ENCODE measurements around the gene CHID1. TPM values are rescaled to one million over a fixed set of nuclear protein-coding genes. Genes with fewer than 3 reads are reported as not detected.
A peak's percentile ranks its signal among the peaks of the same experiment; 100 is the strongest.

Gene CHID1
- total and polyA plus RNA-seq, 9 of the 15 experiments (the other 6 are each of a cell fraction or from before 2014, with no cell fraction given): 15.1 to 108 (median 39.8) TPM

GRCh38 chr11:884578-885070 lies 26.0 kb downstream of the CHID1 start:
- Histone ChIP-seq H4K20me1 (replicated peaks; ENCODE audit: control insufficient read depth, insufficient read depth, low read length) (no peaks in the 10 kb centered on the region), H3K27me3 (ENCODE audit: control insufficient read depth in 2 of 2, insufficient read depth in 2 of 2, low read length in 2 of 2) (no peaks in the 10 kb centered on the region), H3K4me2 (ENCODE audit: insufficient read depth, low read length) (no peak overlapping the region), H3K4me3 (no peak overlapping the region), H2AFZ (ENCODE audit: low read depth, low read length) (no peak overlapping the region), H3K9me1 (ENCODE audit: control insufficient read depth, insufficient read depth, low read length) (no peaks in the 10 kb centered on the region), H3K79me2 (ENCODE audit: control insufficient read depth, insufficient read depth, low read length) (no peaks in the 10 kb centered on the region), H3K9ac (ENCODE audit: insufficient read depth in 1 of 2, low read depth in 2 of 2, low read length in 2 of 2) (peak overlapping the region in 1 of 2 experiments; percentile 45; a peak in 1 of 4 replicates), H3K36me3 (ENCODE audit: control insufficient read depth, insufficient read depth, low read length) (peaks cover 81% of the 10 kb centered on the region; the same call in 1 of the 3 replicates), H3K27ac (ENCODE audit: extremely low read depth, low read depth, low read length) (no peak overlapping the region), H3K4me1 (replicated peaks in 1 of 2; ENCODE audit: control insufficient read depth in 2 of 2, insufficient read depth in 2 of 2, low read length in 2 of 2) (peaks cover 0 to 41% of the 10 kb centered on the region in 2 experiments; a peak in 1 of 5 replicates), H3K9me3 (replicated peaks; ENCODE audit: control insufficient read depth, insufficient read depth, low read depth, low read length) (no peaks in the 10 kb centered on the region)
- 83% methylated on average over 14 of the region's 16 CpGs for WGBS (ENCODE audit: insufficient coverage, low coverage, missing lambda C conversion rate)
- no peak for DNase-seq (ENCODE audit: extremely low read depth in 1 of 4, low spot score in 3 of 4)
- ATAC-seq: no peak
- BruUV-seq (replicated peaks): no TSS peak
- POLR2A ChIA-PET: interaction anchor here (0.6 to 1.2 kb wide), 4 partner anchors 10 to 25 kb away, joined by 3 to 4 read pairs (median 4); no protein-coding TSS in a partner anchor
- in situ Hi-C loops (cut with MboI) (no loop called here), intact Hi-C loops (cut with micrococcal nuclease) (no loop called here)
- no peak for FAIRE-seq
- TF ChIP-seq POLR2G (IDR thresholded peaks at IDR 0.05; ENCODE audit: low read depth, low read length): 0 out of 2 replicates have a peak, but pooled peaks have one; percentile 12
- TF ChIP-seq TAF15 (IDR thresholded peaks at IDR 0.05; ENCODE audit: low read depth, low read length): no peak
- CTCF ChIA-PET (ENCODE audit: low intra/inter-chr PET ratio): no interaction called here

GRCh38 chr11:883527-883926 lies 27.1 kb downstream of the CHID1 start:
- peaks cover 0 to 35% of the 10 kb centered on the region in 2 experiments; a peak in 1 of 5 replicates for H3K4me1 ChIP-seq (replicated peaks in 1 of 2; ENCODE audit: control insufficient read depth in 2 of 2, insufficient read depth in 2 of 2, low read length in 2 of 2)
- peaks cover 81% of the 10 kb centered on the region; the same call in 2 of the 3 replicates for H3K36me3 ChIP-seq (ENCODE audit: control insufficient read depth, insufficient read depth, low read length)
- CTCF ChIA-PET (ENCODE audit: low intra/inter-chr PET ratio): no interaction called here
- no peak for ATAC-seq
- no peak overlapping the region for H2AFZ ChIP-seq (ENCODE audit: low read depth, low read length)
- H3K27ac ChIP-seq (ENCODE audit: extremely low read depth, low read depth, low read length): no peak overlapping the region
- no peak for FAIRE-seq
- H3K79me2 ChIP-seq (ENCODE audit: control insufficient read depth, insufficient read depth, low read length): no peaks in the 10 kb centered on the region
- in situ Hi-C loops (cut with MboI): no loop called here
- TF ChIP-seq POLR2G (IDR thresholded peaks at IDR 0.05; ENCODE audit: low read depth, low read length) (peak; percentile 2; the same call in 1 of the 2 replicates), EP400 (IDR thresholded peaks at IDR 0.05) (no peak)
- intact Hi-C loops (cut with micrococcal nuclease): no loop called here
- H4K20me1 ChIP-seq (replicated peaks; ENCODE audit: control insufficient read depth, insufficient read depth, low read length): no peaks in the 10 kb centered on the region
- no TSS peak for BruUV-seq (replicated peaks)
- 94% methylated on average over 10 of the region's 10 CpGs for WGBS (ENCODE audit: insufficient coverage, low coverage, missing lambda C conversion rate)
- no peaks in the 10 kb centered on the region for H3K9me3 ChIP-seq (replicated peaks; ENCODE audit: control insufficient read depth, insufficient read depth, low read depth, low read length)
- H3K9ac ChIP-seq (ENCODE audit: insufficient read depth in 1 of 2, low read depth in 2 of 2, low read length in 2 of 2): 0 out of 4 replicates have a peak overlapping the region, but pooled peaks of 1 of the 2 experiments have one; percentile 26
- no peak overlapping the region for H3K4me3 ChIP-seq
- DNase-seq (ENCODE audit: extremely low read depth in 1 of 4, low spot score in 3 of 4): no peak
- H3K27me3 ChIP-seq (ENCODE audit: control insufficient read depth in 2 of 2, insufficient read depth in 2 of 2, low read length in 2 of 2): no peaks in the 10 kb centered on the region
- H3K4me2 ChIP-seq (ENCODE audit: insufficient read depth, low read length): no peak overlapping the region
- no peaks in the 10 kb centered on the region for H3K9me1 ChIP-seq (ENCODE audit: control insufficient read depth, insufficient read depth, low read length)
- POLR2A ChIA-PET: interaction anchor here (1.0 to 1.2 kb wide), 2 partner anchors 11 to 24 kb away, joined by 3 to 4 read pairs; no protein-coding TSS in a partner anchor
